SJSA1 (cell line): Measurements from ENCODE around the gene ATP8B4. TPM values are rescaled to one million over a fixed set of nuclear protein-coding genes. Genes with fewer than 3 reads are reported as not detected.
"Not testable (repeated sequence)": the region's sequence is repeated elsewhere in the genome, so short reads cannot be mapped to it uniquely, and the experiment has no call there.

Experiments
- DNase-seq, 2 experiments: peaks; one replicate each; pipeline ENCODE4 v3.0.0-alpha.2; 2015 to 2020; ENCODE audit warnings: low spot score in 2 of 2, low read depth in 1 of 2
- H3K27ac ChIP-seq: fragments of 250-450 bp; sonication (Bioruptor Pico); 2 replicates; pipeline ENCODE4 v1.5.1; 2020; ENCODE audit warnings: mild to moderate bottlenecking, moderate library complexity
- H3K27me3 ChIP-seq: fragments of 250-450 bp; sonication (Bioruptor Pico); replicated peaks from 2 replicates; pipeline ENCODE4 v1.5.1; 2020; ENCODE audit warnings: mild to moderate bottlenecking, moderate library complexity
- H3K36me3 ChIP-seq: fragments of 250-450 bp; sonication (Bioruptor Pico); 2 replicates; pipeline ENCODE4 v1.5.1; 2020; ENCODE audit warnings: mild to moderate bottlenecking
- H3K4me1 ChIP-seq: fragments of 250-450 bp; sonication (Bioruptor Pico); replicated peaks from 2 replicates; pipeline ENCODE4 v1.6.1; 2021; ENCODE audit warnings: mild to moderate bottlenecking
- H3K4me3 ChIP-seq: fragments of 250-450 bp; sonication (Bioruptor Pico); 2 replicates; pipeline ENCODE4 v1.5.1; 2020; ENCODE audit warnings: mild to moderate bottlenecking
- H3K9me3 ChIP-seq: fragments of 250-450 bp; sonication (Bioruptor Pico); replicated peaks from 2 replicates; pipeline ENCODE4 v1.5.1; 2020; ENCODE audit warnings: mild to moderate bottlenecking
- total RNA-seq: library from RNA; depleted of rRNA; stranded (reverse); fragments of >200 nt; shearing (Covaris generic); gene quantifications from 2 replicates; pipeline ENCODE4 v1.2.3, GENCODE V29; 2014; rRNA removed

The ATP8B4 gene
- total RNA-seq, result 0.16 TPM in 1 of 2 replicates, not detected in the other

- no peaks in the 10 kb centered on the region for H3K4me1 ChIP-seq
- H3K27me3 ChIP-seq, result no peaks in the 10 kb centered on the region
- no peak for DNase-seq
- no peak within 1 kb of the TSS for H3K27ac ChIP-seq
- no peaks in the 10 kb centered on the region for H3K36me3 ChIP-seq
- no peaks in the 10 kb centered on the region; the same call in 1 of the 2 replicates for H3K9me3 ChIP-seq
- H3K4me3 ChIP-seq, result no peak within 1 kb of the TSS
Observed at GRCh38 chr15:50119063-50120040, at the start of gene ATP8B4. Gene ATP8B4 (minus strand): TSS chr15:50119233. CDS start chr15:50106966, 12,267 bp downstream.

GRCh38 chr15:50168379-50168778 is 49.3 kb upstream of the ATP8B4 start:
- Histone ChIP-seq H3K27me3 (no peaks in the 10 kb centered on the region), H3K4me3 (no peak overlapping the region), H3K27ac (no peak overlapping the region), H3K9me3 (no peaks in the 10 kb centered on the region), H3K4me1 (peaks cover 24% of the 10 kb centered on the region), H3K36me3 (no peaks in the 10 kb centered on the region)
- no peak for DNase-seq

- DNase-seq, result no peak
Observed at GRCh38 chr15:50167110-50167509, 48.1 kb upstream of the ATP8B4 start.

GRCh38 chr15:50166216-50166615 is 47.2 kb upstream of the ATP8B4 start:
- Histone ChIP-seq H3K4me1 (peaks cover 33% of the 10 kb centered on the region), H3K27ac (peak overlapping the region; percentile 20; the same call in 1 of the 2 replicates), H3K9me3 (no peaks in the 10 kb centered on the region), H3K27me3 (no peaks in the 10 kb centered on the region), H3K4me3 (no peak overlapping the region), H3K36me3 (no peaks in the 10 kb centered on the region)
- DNase-seq, result peak in 1 of 2 experiments; percentile 19

More at GRCh38 chr15:50167110-50167509, 48.1 kb upstream of the ATP8B4 start:
- Histone ChIP-seq H3K4me1 (peaks cover 33% of the 10 kb centered on the region), H3K27ac (no peak overlapping the region), H3K9me3 (no peaks in the 10 kb centered on the region), H3K36me3 (no peaks in the 10 kb centered on the region), H3K4me3 (no peak overlapping the region), H3K27me3 (no peaks in the 10 kb centered on the region)

GRCh38 chr15:50164458-50164857 is 45.4 kb upstream of the ATP8B4 start:
- no peak overlapping the region for H3K27ac ChIP-seq
- DNase-seq, result no peak
- no peak overlapping the region for H3K4me3 ChIP-seq
- H3K9me3 ChIP-seq, result no peaks in the 10 kb centered on the region
- peaks cover 33% of the 10 kb centered on the region for H3K4me1 ChIP-seq
- H3K27me3 ChIP-seq, result no peaks in the 10 kb centered on the region
- H3K36me3 ChIP-seq, result no peaks in the 10 kb centered on the region

- H3K36me3 ChIP-seq, result no peaks in the 10 kb centered on the region
- no peak overlapping the region for H3K27ac ChIP-seq
- no peak for DNase-seq
- no peaks in the 10 kb centered on the region for H3K9me3 ChIP-seq
- H3K27me3 ChIP-seq, result no peaks in the 10 kb centered on the region
- H3K4me3 ChIP-seq, result no peak overlapping the region
- peaks cover 33% of the 10 kb centered on the region for H3K4me1 ChIP-seq
Observed at GRCh38 chr15:50163719-50164410, 44.8 kb upstream of the ATP8B4 start.

- peak in 1 of 2 experiments; percentile 46 for DNase-seq
- H3K36me3 ChIP-seq, result no peaks in the 10 kb centered on the region
- no peaks in the 10 kb centered on the region for H3K27me3 ChIP-seq
- peaks cover 33% of the 10 kb centered on the region for H3K4me1 ChIP-seq
- H3K9me3 ChIP-seq, result no peaks in the 10 kb centered on the region
- no peak overlapping the region for H3K4me3 ChIP-seq
- no peak overlapping the region for H3K27ac ChIP-seq
Observed at GRCh38 chr15:50162969-50163718, 44.1 kb upstream of the ATP8B4 start.

GRCh38 chr15:50158236-50158635 is 39.2 kb upstream of the ATP8B4 start:
- H3K4me1 ChIP-seq, H3K4me3 ChIP-seq, DNase-seq, H3K36me3 ChIP-seq, H3K9me3 ChIP-seq, H3K27me3 ChIP-seq, H3K27ac ChIP-seq: not testable (repeated sequence)

GRCh38 chr15:50151476-50151875 is 32.4 kb upstream of the ATP8B4 start:
- Histone ChIP-seq H3K4me1 (no peaks in the 10 kb centered on the region), H3K27ac (no peak overlapping the region), H3K36me3 (no peaks in the 10 kb centered on the region), H3K4me3 (no peak overlapping the region), H3K9me3 (no peaks in the 10 kb centered on the region), H3K27me3 (no peaks in the 10 kb centered on the region)
- no peak for DNase-seq

GRCh38 chr15:50150851-50151250 is 31.8 kb upstream of the ATP8B4 start:
- DNase-seq, result no peak
- no peaks in the 10 kb centered on the region for H3K9me3 ChIP-seq
- H3K36me3 ChIP-seq, result no peaks in the 10 kb centered on the region
- H3K4me1 ChIP-seq, result no peaks in the 10 kb centered on the region
- H3K4me3 ChIP-seq, result no peak overlapping the region
- H3K27me3 ChIP-seq, result no peaks in the 10 kb centered on the region
- H3K27ac ChIP-seq, result no peak overlapping the region

GRCh38 chr15:50150349-50150748 is 31.3 kb upstream of the ATP8B4 start:
- H3K4me1 ChIP-seq, result no peaks in the 10 kb centered on the region; the same call in 1 of the 2 replicates
- DNase-seq, result no peak
- H3K9me3 ChIP-seq, result no peaks in the 10 kb centered on the region
- no peaks in the 10 kb centered on the region for H3K27me3 ChIP-seq
- no peak overlapping the region for H3K4me3 ChIP-seq
- no peaks in the 10 kb centered on the region for H3K36me3 ChIP-seq
- H3K27ac ChIP-seq, result no peak overlapping the region

GRCh38 chr15:50149090-50149489 is 30.1 kb upstream of the ATP8B4 start:
- no peak overlapping the region for H3K4me3 ChIP-seq
- H3K4me1 ChIP-seq, result peaks cover 6% of the 10 kb centered on the region
- no peak overlapping the region for H3K27ac ChIP-seq
- no peaks in the 10 kb centered on the region for H3K9me3 ChIP-seq
- DNase-seq, result no peak
- no peaks in the 10 kb centered on the region for H3K27me3 ChIP-seq
- H3K36me3 ChIP-seq, result no peaks in the 10 kb centered on the region

- H3K9me3 ChIP-seq, result no peaks in the 10 kb centered on the region
- peaks cover 6% of the 10 kb centered on the region for H3K4me1 ChIP-seq
- no peaks in the 10 kb centered on the region for H3K36me3 ChIP-seq
- no peak overlapping the region for H3K4me3 ChIP-seq
- peak in 1 of 2 experiments; percentile 26 for DNase-seq
- no peak overlapping the region for H3K27ac ChIP-seq
- no peaks in the 10 kb centered on the region for H3K27me3 ChIP-seq
Observed at GRCh38 chr15:50148362-50148963, 29.4 kb upstream of the ATP8B4 start.
